ENCODE data around the gene PLA2G4E.

DNA sequence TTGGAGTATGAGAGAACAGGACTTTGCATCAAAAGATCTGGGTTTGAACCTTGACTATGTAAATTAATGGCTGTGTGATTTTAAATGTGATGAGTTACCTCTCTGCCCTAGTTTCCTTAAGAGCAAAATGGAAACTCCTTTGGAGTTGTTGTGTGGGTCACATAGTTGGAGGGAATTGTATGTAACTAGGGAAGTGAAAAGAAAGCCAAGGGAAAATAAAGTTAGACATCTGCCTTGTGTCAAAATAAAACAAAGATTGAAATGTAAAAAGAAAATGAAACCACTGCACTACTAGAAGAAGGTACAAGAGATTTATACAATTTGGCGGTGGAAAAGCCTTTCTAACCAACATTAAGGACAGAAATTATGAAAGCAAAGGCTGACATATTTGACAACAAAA lies 46.8 kb downstream of the PLA2G4E start:
- TF ChIP-seq POLR2A (IDR thresholded peaks at IDR 0.05), result no peak
- TF ChIP-seq, protein P1, sequence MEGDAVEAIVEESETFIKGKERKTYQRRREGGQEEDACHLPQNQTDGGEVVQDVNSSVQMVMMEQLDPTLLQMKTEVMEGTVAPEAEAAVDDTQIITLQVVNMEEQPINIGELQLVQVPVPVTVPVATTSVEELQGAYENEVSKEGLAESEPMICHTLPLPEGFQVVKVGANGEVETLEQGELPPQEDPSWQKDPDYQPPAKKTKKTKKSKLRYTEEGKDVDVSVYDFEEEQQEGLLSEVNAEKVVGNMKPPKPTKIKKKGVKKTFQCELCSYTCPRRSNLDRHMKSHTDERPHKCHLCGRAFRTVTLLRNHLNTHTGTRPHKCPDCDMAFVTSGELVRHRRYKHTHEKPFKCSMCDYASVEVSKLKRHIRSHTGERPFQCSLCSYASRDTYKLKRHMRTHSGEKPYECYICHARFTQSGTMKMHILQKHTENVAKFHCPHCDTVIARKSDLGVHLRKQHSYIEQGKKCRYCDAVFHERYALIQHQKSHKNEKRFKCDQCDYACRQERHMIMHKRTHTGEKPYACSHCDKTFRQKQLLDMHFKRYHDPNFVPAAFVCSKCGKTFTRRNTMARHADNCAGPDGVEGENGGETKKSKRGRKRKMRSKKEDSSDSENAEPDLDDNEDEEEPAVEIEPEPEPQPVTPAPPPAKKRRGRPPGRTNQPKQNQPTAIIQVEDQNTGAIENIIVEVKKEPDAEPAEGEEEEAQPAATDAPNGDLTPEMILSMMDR (IDR thresholded peaks at IDR 0.05), result no peak

All from heart left ventricle (tissue), 13 donors.